SKM-1 treated with dmso at 0.1 percent for 144 hours (cell line): Measurements from ENCODE around the gene GPC6.

Experiments
- DNase-seq: peaks from one replicate; lab custom pipeline; 2025; ENCODE audit not compliant: unreplicated experiment; lab: John Stamatoyannopoulos, UW

Gene GPC6

DNA sequence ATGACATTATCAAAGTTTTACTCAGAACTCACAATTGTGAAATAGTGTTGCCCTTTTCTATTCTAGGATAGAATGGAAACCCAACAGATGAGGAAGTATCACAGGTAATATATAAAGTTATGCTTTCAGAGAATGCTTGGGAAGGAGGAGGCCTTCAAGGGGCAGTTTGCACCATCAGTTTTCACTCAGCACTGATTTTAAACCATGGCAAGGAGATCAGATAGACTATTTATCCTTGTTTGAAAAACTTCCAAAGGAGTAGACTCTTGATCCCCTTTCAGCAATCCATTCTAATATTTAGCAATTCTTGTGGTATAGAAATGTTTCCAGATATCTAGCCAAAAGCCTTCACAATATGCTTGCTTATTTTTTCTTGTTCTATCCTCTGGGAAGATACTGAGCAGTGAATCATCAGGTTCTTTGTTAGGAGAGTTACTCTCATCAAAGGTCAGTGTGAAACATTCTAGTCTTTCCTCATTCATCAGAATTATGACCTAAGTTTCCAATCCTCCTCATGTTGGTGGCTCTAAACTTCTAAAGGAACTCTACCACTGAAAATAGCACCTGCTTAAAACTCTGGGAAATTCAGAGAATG, 3.8 kb downstream of the GPC6 start:
- no peak for DNase-seq

DNA sequence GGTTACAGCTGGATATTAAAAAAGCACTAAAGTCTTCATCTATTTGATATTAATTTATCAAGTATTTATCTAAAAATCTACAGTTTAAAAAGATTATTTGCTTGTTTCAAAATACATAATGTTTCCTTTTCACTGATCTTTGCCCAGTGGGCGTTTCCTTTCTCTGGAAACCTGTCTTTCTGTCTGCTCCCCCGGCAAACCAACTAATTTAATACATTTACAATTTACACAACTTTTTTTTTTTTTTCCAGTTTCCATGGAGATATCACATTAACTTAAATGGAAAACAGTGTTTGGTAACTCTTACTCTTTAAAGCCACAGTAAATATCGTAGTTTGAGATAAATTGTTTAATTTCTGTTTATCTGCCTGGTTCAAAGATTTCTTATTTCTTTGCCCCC, 5.3 kb downstream of the GPC6 start:
- DNase-seq: no peak

DNA sequence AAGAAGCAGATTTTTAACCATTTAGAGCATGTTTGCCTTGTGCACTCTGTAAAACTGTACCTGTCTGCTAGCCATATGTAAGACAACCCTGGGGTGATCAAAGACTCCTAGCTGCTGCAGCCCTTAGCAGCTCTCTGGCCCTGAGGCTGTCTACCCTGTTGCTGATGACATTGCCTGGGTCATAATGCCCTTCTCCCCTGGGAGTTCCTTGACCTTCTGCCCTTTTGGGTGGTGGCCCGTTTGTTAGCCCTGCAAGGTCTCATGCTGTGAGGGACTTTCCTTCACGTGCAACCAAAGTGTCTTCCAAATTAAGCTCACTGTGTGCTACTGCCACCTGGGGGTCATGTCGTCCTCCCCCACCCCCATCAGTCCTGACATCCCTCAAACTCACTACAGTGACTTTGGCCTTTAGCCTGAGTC, 7.4 kb downstream of the GPC6 start:
- DNase-seq: no peak

GRCh38 chr13:93234459-93234858, 7.9 kb downstream of the GPC6 start:
- DNase-seq: no peak

DNA sequence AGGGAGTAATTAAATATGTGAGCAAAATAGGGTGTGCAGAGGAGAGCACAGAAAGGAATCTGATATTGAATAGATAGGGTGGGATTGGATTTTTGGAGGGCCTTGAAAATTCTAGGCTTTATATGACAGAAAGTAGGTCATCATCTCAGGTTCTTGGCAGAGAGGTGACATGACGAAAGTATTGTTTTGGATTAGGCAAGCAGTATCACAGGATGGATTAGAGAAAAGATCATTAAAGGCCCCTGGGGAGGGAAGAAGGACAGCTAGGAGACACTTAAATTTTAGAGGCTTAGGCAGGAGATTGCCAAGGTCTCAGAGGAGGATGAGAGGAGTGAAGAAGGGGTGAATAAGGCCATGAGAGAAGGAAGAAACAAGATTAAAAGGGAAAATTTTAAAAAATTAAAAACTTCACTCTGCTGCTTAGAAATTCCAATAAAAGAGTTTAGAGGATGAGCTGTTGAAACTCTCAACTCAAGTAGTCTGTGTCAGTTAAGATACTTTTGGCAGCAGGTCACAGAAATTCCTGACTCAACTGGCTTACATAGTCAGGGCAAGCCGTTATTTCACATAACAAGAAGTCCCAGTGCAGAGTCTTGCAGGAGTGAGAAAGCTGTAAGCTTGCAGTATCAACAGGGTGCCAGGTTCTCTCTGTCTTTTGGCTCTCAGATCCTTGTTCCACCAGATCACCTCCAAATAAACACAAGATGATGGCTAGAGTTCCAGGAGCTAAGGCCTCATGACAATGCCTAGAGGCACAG, 8.8 kb downstream of the GPC6 start:
- DNase-seq: no peak

- no peak for DNase-seq
Observed at GRCh38 chr13:93238711-93239110, 12.1 kb downstream of the GPC6 start.

DNA sequence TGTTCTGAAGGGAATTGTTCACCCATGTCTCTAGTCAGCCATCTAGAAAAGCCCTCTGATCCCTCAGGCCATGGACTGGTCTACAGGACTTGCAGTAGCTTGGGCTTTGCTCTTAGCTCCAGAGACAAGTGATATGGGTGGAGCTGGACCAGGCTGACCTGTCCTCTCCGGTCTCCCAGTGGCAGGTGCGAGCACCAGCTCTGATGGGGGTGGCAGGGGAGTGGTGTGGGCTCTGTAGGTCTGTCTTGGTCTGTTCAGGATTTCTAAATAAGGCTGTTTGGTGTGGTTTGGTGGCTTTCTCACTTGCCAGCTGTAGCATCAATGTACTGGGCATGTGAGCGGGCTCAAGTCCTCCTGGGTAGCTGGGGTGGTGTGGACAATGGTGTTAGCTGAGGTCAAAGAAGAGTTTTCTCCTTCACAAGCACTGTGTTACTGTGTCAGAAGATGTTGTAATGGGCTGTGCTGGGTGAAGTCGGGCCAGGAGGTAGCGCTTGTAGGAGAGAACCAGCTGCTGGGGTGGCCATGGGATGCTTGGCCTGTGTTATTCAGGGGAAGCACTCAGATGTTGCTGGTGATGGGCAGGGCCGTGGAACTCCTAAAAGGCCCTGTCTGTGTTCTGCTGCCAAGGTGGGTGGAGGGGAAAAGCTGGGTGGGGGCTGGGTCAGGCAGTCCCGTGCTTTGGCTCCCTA, 16.9 kb downstream of the GPC6 start:
- DNase-seq: no peak

GRCh38 chr13:93244141-93244917, 17.7 kb downstream of the GPC6 start:
- peak; percentile 46 for DNase-seq

GRCh38 chr13:93244918-93245280, 18.3 kb downstream of the GPC6 start:
- DNase-seq: no peak

DNA sequence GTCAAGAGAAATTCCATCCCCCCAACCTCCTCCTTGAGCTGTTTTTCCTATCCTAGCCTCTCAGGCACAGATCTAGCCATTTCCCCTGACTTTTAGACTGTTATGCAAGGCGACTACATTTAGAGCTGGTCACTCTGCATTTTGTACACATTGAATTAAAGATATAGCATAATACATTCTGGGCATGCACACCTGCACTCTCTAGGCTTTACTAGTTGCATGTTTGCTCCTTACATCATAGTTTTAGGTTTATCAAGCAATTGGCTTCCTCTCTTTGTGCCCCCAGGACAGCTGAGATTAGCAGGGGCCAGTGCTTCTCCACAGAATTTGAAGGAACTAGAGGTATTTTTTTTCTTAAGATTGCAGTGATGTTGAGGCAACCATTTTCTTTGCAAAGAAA, 19.5 kb downstream of the GPC6 start:
- DNase-seq: no peak

DNA sequence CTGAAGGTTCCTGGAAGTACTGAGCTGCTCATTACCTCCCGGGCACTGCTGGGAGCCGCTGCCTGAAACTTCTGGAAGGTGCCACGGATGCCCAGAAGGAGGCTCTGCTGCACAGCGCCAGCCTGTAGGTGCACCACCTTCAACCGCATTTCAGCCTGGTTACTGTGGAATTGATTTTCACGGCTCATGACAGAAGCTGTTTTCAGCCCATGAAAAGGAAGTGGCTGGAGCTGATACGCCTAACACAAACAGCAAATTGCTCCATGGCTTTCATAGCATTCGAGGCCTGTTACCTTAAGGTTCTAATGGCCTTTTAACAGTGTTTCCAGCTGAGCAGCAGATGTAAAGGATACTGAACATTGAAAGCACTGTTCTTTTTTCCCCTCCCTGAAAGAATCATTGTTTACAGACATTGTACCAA, 22.0 kb downstream of the GPC6 start:
- DNase-seq: no peak

- DNase-seq: peak; percentile 31
Observed at GRCh38 chr13:93249364-93250306, 23.0 kb downstream of the GPC6 start.

DNA sequence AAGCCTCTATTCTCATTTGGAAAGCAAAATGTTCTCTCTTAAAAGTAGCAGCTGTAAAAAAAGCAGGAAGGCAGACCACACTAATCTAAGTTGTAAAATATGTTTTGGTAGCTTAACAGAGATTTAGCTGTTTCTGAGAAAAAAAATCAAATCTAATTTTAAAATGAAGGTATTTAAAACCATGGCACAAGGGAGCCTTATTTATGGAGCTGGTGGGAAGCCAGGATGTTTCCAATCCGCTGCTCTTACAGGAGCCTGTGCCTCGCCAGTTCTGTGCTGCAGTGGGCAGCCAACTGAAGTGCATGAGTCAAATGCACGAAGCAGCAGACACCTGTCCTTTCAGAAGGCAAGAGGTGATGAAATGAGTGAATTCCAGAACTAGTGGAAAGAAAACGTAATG, 28.2 kb downstream of the GPC6 start:
- no peak for DNase-seq

DNA sequence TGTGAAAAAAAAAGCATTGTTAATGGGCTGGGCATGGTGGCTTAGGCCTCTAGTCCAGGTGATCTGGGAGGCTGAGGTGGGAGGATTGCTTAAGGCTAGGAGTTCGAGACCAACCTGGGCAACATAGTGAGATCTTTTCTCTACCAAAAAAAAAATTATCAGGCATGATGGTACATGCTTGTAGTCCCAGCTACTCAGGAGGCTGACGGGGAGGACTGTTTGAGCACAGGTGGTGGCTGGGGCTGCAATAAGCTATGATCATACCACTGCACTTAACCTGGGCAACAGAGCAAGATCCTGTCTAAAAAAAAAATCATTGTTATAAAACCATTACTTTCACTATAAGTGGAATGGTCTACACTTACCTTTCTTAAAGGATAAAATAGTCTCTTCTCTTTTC, 30.4 kb downstream of the GPC6 start:
- DNase-seq: no peak

GRCh38 chr13:93259527-93260080, 33.0 kb downstream of the GPC6 start:
- DNase-seq: no peak

DNA sequence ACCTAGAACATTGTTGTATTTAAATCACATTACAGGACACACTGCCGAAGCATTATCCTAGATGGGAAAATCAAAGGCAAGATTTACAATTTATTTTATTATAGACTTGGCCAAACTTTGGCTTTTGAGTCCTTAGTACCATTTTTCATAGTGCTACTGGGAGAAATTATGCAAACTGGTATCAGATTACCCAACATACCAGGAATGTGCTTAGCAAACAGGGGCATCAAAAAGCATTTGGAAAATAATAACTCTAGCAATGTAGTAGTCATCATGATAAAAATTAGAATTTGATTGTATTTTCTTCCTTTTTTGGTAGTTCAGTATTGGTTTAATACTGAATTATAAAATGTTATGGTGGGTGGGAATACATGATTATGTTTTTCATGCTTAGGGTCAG, 34.0 kb downstream of the GPC6 start:
- DNase-seq: no peak

- DNase-seq: no peak
Observed at GRCh38 chr13:93262729-93263345, 36.2 kb downstream of the GPC6 start.

- DNase-seq: no peak
Observed at GRCh38 chr13:93264876-93265275, 38.3 kb downstream of the GPC6 start.

DNA sequence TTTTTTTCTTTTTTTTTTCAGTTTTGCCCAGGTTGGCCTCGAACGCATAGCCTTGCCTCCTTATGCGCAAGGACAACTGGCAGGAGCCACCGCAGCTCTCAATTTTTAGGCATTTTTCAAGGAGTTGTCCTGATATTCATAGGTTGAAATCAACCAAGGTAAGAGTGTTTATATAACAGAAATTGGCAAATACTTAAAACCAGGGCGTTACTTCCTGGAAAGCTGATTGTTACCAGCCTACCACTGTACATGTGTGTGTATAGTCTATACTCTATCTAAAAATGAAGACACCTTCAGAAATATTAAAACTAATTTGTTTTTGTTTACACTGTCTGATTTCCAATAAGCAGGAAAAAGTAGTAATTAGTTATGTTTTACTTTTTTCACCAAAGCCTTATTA, 39.2 kb downstream of the GPC6 start:
- DNase-seq: no peak

GRCh38 chr13:93266681-93267080, 40.1 kb downstream of the GPC6 start:
- DNase-seq: no peak
